ENCODE data around the gene OCSTAMP.

The OCSTAMP gene

DNA sequence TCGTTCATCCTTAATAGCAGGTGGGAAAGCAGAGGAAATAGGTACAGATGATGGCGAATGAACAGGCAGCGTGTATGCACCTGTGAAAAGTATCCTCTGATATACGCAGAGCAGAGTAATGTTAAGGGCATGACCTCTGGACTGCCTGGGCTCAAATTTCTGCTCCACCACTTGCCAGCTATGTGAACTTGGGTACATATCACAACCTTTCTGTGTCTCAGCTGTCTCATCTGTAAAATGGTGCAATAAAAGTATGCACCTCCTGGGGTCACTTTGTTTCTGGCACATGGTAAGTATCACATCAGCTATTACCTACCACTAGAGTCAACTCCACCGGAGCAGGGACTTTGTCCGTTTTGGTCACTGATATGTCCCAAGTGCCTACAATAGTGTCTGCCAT, 2.5 kb downstream of the OCSTAMP start:
- no peak overlapping the region for H2AFZ ChIP-seq
- H3K36me3 ChIP-seq (ENCODE audit: control insufficient read depth, insufficient read depth, low read length) = no peaks in the 10 kb centered on the region
- H3K79me2 ChIP-seq = no peaks in the 10 kb centered on the region
- H3K9me3 ChIP-seq (ENCODE audit: control insufficient read depth, low read length) = no peaks in the 10 kb centered on the region
- no peaks in the 10 kb centered on the region for H3K27me3 ChIP-seq (ENCODE audit: control insufficient read depth, insufficient read depth, low read length)
- TF ChIP-seq, protein P1, sequence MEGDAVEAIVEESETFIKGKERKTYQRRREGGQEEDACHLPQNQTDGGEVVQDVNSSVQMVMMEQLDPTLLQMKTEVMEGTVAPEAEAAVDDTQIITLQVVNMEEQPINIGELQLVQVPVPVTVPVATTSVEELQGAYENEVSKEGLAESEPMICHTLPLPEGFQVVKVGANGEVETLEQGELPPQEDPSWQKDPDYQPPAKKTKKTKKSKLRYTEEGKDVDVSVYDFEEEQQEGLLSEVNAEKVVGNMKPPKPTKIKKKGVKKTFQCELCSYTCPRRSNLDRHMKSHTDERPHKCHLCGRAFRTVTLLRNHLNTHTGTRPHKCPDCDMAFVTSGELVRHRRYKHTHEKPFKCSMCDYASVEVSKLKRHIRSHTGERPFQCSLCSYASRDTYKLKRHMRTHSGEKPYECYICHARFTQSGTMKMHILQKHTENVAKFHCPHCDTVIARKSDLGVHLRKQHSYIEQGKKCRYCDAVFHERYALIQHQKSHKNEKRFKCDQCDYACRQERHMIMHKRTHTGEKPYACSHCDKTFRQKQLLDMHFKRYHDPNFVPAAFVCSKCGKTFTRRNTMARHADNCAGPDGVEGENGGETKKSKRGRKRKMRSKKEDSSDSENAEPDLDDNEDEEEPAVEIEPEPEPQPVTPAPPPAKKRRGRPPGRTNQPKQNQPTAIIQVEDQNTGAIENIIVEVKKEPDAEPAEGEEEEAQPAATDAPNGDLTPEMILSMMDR (IDR thresholded peaks at IDR 0.05) = no peak
- H3K4me1 ChIP-seq = no peaks in the 10 kb centered on the region
- H3K4me2 ChIP-seq (ENCODE audit: low read length) = no peak overlapping the region
- H3K4me3 ChIP-seq (ENCODE audit: low read depth, low read length) = no peak overlapping the region
- H3K27ac ChIP-seq = no peak overlapping the region
- H3K9ac ChIP-seq = no peak overlapping the region

DNA sequence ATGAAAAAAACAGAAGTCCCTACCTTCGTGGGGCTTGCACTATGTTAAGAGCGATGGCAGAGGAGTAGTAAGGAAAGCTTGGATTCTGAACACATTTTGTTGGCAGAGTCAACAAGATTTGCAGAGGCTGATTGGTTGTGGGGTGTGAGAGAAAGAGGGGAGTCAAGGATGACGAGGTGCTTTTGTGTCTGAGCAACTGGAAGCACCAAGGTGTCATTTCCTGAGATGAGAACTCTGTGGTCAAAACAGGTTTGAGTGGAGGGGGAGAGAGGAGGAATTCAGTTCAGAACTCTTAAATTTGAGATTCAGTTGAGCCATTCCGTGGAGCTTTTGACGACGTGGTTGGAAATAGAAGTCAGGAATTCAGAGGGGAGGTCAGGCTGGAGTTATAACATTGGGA, 3.5 kb downstream of the OCSTAMP start:
- H3K27me3 ChIP-seq (ENCODE audit: control insufficient read depth, insufficient read depth, low read length) = no peaks in the 10 kb centered on the region
- H3K4me2 ChIP-seq (ENCODE audit: low read length) = no peak overlapping the region
- no peaks in the 10 kb centered on the region for H3K79me2 ChIP-seq
- no peak overlapping the region for H2AFZ ChIP-seq
- no peak overlapping the region for H3K4me3 ChIP-seq (ENCODE audit: low read depth, low read length)
- no peaks in the 10 kb centered on the region for H3K36me3 ChIP-seq (ENCODE audit: control insufficient read depth, insufficient read depth, low read length)
- H3K27ac ChIP-seq = no peak overlapping the region
- no peaks in the 10 kb centered on the region for H3K9me3 ChIP-seq (ENCODE audit: control insufficient read depth, low read length)
- no peaks in the 10 kb centered on the region for H3K4me1 ChIP-seq
- H3K9ac ChIP-seq = no peak overlapping the region
- TF ChIP-seq, protein P1 (IDR thresholded peaks at IDR 0.05) = no peak

DNA sequence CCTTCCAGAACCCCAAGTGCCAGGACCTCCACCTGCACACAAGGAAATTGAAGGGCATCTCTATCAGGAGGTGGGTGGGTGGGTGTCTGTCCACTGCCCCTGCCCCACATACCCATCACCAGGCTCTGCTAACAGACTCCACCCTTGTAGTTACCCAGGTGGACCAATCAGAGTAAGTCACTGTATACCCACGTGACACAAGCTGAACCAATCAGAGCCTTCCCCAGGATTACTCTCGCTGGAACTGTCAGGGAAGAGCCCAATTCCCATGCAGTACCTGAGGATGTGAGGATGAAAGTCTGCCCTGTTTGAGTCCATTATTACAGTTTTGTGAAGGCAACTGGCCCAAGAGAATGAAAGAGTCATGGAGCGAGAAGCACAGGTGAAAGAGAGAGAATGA, 4.2 kb downstream of the OCSTAMP start:
- Histone ChIP-seq H3K9ac (no peak overlapping the region), H3K36me3 (ENCODE audit: control insufficient read depth, insufficient read depth, low read length) (no peaks in the 10 kb centered on the region), H2AFZ (no peak overlapping the region), H3K4me3 (ENCODE audit: low read depth, low read length) (no peak overlapping the region), H3K27me3 (ENCODE audit: control insufficient read depth, insufficient read depth, low read length) (no peaks in the 10 kb centered on the region), H3K79me2 (no peaks in the 10 kb centered on the region), H3K9me3 (ENCODE audit: control insufficient read depth, low read length) (no peaks in the 10 kb centered on the region), H3K4me1 (no peaks in the 10 kb centered on the region), H3K27ac (no peak overlapping the region), H3K4me2 (ENCODE audit: low read length) (no peak overlapping the region)
- TF ChIP-seq, protein P1 (IDR thresholded peaks at IDR 0.05) = no peak

DNA sequence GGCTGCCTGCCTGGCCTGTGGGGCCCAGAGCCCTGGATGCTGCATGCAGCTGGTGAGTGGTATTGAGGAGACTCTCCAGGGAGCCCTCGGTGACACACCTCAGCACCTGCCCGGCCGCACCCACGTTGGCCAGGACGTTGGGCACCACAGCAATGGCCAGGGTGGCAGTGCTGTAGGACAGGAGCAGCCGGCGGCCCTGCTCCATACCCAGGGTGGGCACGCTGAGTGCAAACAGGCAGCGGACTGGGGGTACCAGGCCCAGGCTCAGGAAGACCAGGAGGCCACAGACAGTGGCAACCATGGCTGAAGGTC, 4.7 kb downstream of the OCSTAMP start:
- H3K36me3 ChIP-seq (ENCODE audit: control insufficient read depth, insufficient read depth, low read length) = no peaks in the 10 kb centered on the region
- H3K9me3 ChIP-seq (ENCODE audit: control insufficient read depth, low read length) = no peaks in the 10 kb centered on the region
- no peak overlapping the region for H2AFZ ChIP-seq
- no peak overlapping the region for H3K9ac ChIP-seq
- H3K4me2 ChIP-seq (ENCODE audit: low read length) = no peak overlapping the region
- H3K79me2 ChIP-seq = no peaks in the 10 kb centered on the region
- H3K27me3 ChIP-seq (ENCODE audit: control insufficient read depth, insufficient read depth, low read length) = no peaks in the 10 kb centered on the region
- TF ChIP-seq, protein P1 (IDR thresholded peaks at IDR 0.05) = no peak
- H3K4me1 ChIP-seq = no peaks in the 10 kb centered on the region
- no peak overlapping the region for H3K4me3 ChIP-seq (ENCODE audit: low read depth, low read length)
- H3K27ac ChIP-seq = no peak overlapping the region

DNA sequence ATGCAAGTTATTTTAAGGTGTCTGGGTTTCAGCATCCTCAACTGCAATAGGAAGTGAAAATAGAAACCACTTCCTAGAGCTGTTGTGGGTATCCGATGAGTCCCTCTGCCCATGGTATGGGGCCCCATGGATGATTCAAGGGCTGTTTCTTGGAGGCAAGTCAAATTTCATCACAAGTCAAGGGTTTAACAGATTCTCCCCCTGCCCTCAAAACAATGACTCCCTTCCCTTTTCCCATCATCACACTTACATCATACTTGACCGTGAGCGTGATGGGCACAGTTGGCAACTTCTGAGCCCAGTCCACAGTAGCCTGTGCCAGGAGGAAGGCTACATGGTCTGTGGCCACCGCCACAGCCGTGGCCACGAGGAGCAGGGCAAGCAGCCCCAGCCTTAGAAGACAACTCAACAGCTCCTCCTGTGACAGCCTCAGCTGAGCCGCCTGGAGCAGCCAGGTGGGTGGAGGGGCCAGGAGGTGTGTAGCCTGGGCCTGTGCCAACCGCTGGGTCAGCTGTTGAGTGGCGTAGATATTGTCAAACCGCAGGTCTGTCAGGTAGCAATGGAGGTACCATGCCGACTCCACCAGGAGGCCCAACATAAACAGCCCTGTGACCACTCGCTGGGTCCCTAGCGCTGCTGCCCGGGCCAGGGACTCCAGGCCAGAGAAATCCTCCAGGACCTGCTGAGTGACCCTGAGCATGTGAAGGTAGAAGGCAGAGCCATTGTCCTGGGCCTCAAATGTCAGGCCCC, 5.2 kb downstream of the OCSTAMP start:
- Histone ChIP-seq H3K27me3 (ENCODE audit: control insufficient read depth, insufficient read depth, low read length) (no peaks in the 10 kb centered on the region), H3K9ac (no peak overlapping the region), H3K9me3 (ENCODE audit: control insufficient read depth, low read length) (no peaks in the 10 kb centered on the region)

More for the DNA sequence above, 5.2 kb downstream of the OCSTAMP start:
- H3K36me3 ChIP-seq (ENCODE audit: control insufficient read depth, insufficient read depth, low read length) = no peaks in the 10 kb centered on the region
- no peaks in the 10 kb centered on the region for H3K79me2 ChIP-seq
- no peaks in the 10 kb centered on the region for H3K4me1 ChIP-seq
- H3K27ac ChIP-seq = no peak overlapping the region
- H3K4me2 ChIP-seq (ENCODE audit: low read length) = no peak overlapping the region
- no peak overlapping the region for H2AFZ ChIP-seq
- H3K4me3 ChIP-seq (ENCODE audit: low read depth, low read length) = no peak overlapping the region
- TF ChIP-seq, protein P1 (IDR thresholded peaks at IDR 0.05) = no peak
